Caco-2 (cell line): Measurements from ENCODE around the gene CD247. TPM values are rescaled to one million over a fixed set of nuclear protein-coding genes. Genes with fewer than 3 reads are reported as not detected.

Source experiments
- BruUV-seq: library from RNA; stranded (reverse); fragments of 400-500 nt; replicated peaks from 2 replicates; lab custom pipeline; 2021; lab: Mats Ljungman, UMichigan
- CTCF ChIA-PET: fragments of 300-600 bp; sonication (Branson Sonifier 250); formaldehyde crosslinking; loops from one replicate; lab custom pipeline; 2022; ENCODE audit warnings: antibody characterized with exemption; lab: Charles Lee
- POLR2A ChIA-PET: fragments of 300-600 bp; sonication (Branson Sonifier 250); formaldehyde crosslinking; loops from one replicate; lab custom pipeline; 2022; ENCODE audit warnings: antibody characterized with exemption; lab: Charles Lee
- DNase-seq, 2 experiments: peaks; one replicate each; pipeline versions ENCODE4 v3.0.0 to v3.0.0-alpha.2; 2020 to 2022
- H3K27me3 ChIP-seq: replicated peaks from 2 replicates; pipeline ENCODE4 v1.6.0; 2011; ENCODE audit warnings: low read length; ENCODE audit not compliant: control insufficient read depth, insufficient read depth
- H3K36me3 ChIP-seq: 2 replicates; pipeline ENCODE4 v1.5.1; 2011; ENCODE audit warnings: low read length; ENCODE audit not compliant: control insufficient read depth, insufficient read depth
- H3K4me1 ChIP-seq: fragments of 250-450 bp; sonication (Bioruptor Pico); 2 replicates; pipeline ENCODE4 v1.5.1; 2020; ENCODE audit warnings: mild to moderate bottlenecking
- H3K4me3 ChIP-seq: 2 replicates; pipeline ENCODE4 v1.5.1; 2011; ENCODE audit warnings: low read depth, mild to moderate bottlenecking, control low read depth, low read length
- H3K9me3 ChIP-seq: fragments of 250-450 bp; sonication (Bioruptor Pico); 2 replicates; pipeline ENCODE4 v1.5.1; 2020; ENCODE audit warnings: mild to moderate bottlenecking, moderate library complexity
- H3K27ac Mint-ChIP-seq: one replicate; pipeline ENCODE4 v1.8.0; 2022; ENCODE audit warnings: mixed read lengths; ENCODE audit not compliant: unreplicated experiment
- H3K27me3 Mint-ChIP-seq: one replicate; pipeline ENCODE4 v1.8.0; 2022; ENCODE audit warnings: mixed read lengths; ENCODE audit not compliant: insufficient read depth, unreplicated experiment
- H3K36me3 Mint-ChIP-seq: one replicate; pipeline ENCODE4 v1.8.0; 2022; ENCODE audit warnings: mild to moderate bottlenecking, mixed read lengths; ENCODE audit not compliant: insufficient read depth, unreplicated experiment
- H3K4me1 Mint-ChIP-seq: one replicate; pipeline ENCODE4 v1.8.0; 2022; ENCODE audit warnings: low read depth, mixed read lengths; ENCODE audit not compliant: unreplicated experiment
- H3K4me3 Mint-ChIP-seq: one replicate; pipeline ENCODE4 v1.8.0; 2022; ENCODE audit warnings: mild to moderate bottlenecking, moderate library complexity, mixed read lengths; ENCODE audit not compliant: unreplicated experiment
- H3K9me3 Mint-ChIP-seq: one replicate; pipeline ENCODE4 v1.8.0; 2022; ENCODE audit warnings: mixed read lengths; ENCODE audit not compliant: unreplicated experiment
- intact Hi-C: fragments of 100-400 bp; cut with micrococcal nuclease; formaldehyde crosslinking; loops from one replicate; pipeline ENCODE4 v1.10.0; 2022; ENCODE audit not compliant: unreplicated experiment
- total RNA-seq: library from RNA; stranded (reverse); gene quantifications from 2 replicates; pipeline ENCODE4 v1.2.3, GENCODE V29; 2022
- TF ChIP-seq, protein P1 (sequence below), 2 experiments: fragments of 200-600 bp in 1 of 2; IDR thresholded peaks; 1 replicate in 1 of 2; 2 replicates in 1 of 2; pipeline versions ENCODE4 v1.5.1 to v1.8.0; 2011 to 2022; ENCODE audit warnings: antibody characterized with exemption in 1 of 2, control low read depth in 1 of 2, inconsistent platforms in 1 of 2, low read depth in 1 of 2, low read length in 1 of 2, mild to moderate bottlenecking in 1 of 2, moderate library complexity in 1 of 2; ENCODE audit not compliant: insufficient read depth in 1 of 2, severe bottlenecking in 1 of 2, unreplicated experiment in 1 of 2

Gene CD247
- total RNA-seq, 1 experiment from 2014 or later: not detected

GRCh38 chr1:167409183-167409582 is 109.1 kb downstream of the CD247 start:
- peak in 1 of 2 experiments; percentile 35 for DNase-seq
- TF ChIP-seq, protein P1, sequence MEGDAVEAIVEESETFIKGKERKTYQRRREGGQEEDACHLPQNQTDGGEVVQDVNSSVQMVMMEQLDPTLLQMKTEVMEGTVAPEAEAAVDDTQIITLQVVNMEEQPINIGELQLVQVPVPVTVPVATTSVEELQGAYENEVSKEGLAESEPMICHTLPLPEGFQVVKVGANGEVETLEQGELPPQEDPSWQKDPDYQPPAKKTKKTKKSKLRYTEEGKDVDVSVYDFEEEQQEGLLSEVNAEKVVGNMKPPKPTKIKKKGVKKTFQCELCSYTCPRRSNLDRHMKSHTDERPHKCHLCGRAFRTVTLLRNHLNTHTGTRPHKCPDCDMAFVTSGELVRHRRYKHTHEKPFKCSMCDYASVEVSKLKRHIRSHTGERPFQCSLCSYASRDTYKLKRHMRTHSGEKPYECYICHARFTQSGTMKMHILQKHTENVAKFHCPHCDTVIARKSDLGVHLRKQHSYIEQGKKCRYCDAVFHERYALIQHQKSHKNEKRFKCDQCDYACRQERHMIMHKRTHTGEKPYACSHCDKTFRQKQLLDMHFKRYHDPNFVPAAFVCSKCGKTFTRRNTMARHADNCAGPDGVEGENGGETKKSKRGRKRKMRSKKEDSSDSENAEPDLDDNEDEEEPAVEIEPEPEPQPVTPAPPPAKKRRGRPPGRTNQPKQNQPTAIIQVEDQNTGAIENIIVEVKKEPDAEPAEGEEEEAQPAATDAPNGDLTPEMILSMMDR (IDR thresholded peaks at IDR 0.05; ENCODE audit: insufficient read depth in 1 of 2, low read depth in 1 of 2, low read length in 1 of 2, severe bottlenecking in 1 of 2, unreplicated experiment in 1 of 2): peak in 1 of 2 experiments; percentile 29
- no peak overlapping the region for H3K4me3 Mint-ChIP-seq
- H3K27ac Mint-ChIP-seq: no peak overlapping the region
- H3K4me3 ChIP-seq: no peak overlapping the region
- H3K9me3 Mint-ChIP-seq: no peaks in the 10 kb centered on the region
- ChIA-PET POLR2A (interaction anchor here (0.6 kb wide), 1 partner anchor 130 kb away, joined by 6 read pairs; no protein-coding TSS in a partner anchor), CTCF (interaction anchor here (0.5 to 1.4 kb wide), 7 partner anchors 18 to 189 kb away, joined by 3 to 6 read pairs (median 5); partner anchors contain the start of gene POU2F1)
- peaks cover 1% of the 10 kb centered on the region for H3K36me3 ChIP-seq
- H3K4me1 ChIP-seq: no peaks in the 10 kb centered on the region
- peaks cover 36% of the 10 kb centered on the region for H3K36me3 Mint-ChIP-seq
- no TSS peak for BruUV-seq
- no peaks in the 10 kb centered on the region for H3K27me3 Mint-ChIP-seq
- no peaks in the 10 kb centered on the region for H3K9me3 ChIP-seq
- intact Hi-C loops: loop anchor here (1.0 to 2.0 kb wide), 3 partner anchors 34 to 343 kb away; no protein-coding TSS in a partner anchor
- H3K27me3 ChIP-seq: no peaks in the 10 kb centered on the region
- no peaks in the 10 kb centered on the region for H3K4me1 Mint-ChIP-seq

GRCh38 chr1:167408355-167408754 is 110.0 kb downstream of the CD247 start:
- BruUV-seq: no TSS peak
- H3K4me1 ChIP-seq: no peaks in the 10 kb centered on the region
- H3K27me3 ChIP-seq: no peaks in the 10 kb centered on the region
- intact Hi-C loops: loop anchor here (2.0 kb wide), 2 partner anchors 34 to 140 kb away; no protein-coding TSS in a partner anchor
- H3K4me3 ChIP-seq: no peak overlapping the region
- POLR2A ChIA-PET: no interaction called here
- H3K4me3 Mint-ChIP-seq: no peak overlapping the region
- no peaks in the 10 kb centered on the region for H3K4me1 Mint-ChIP-seq
- CTCF ChIA-PET: interaction anchor here (0.8 to 1.2 kb wide), 3 partner anchors 19 to 140 kb away, joined by 3 to 6 read pairs (median 3); no protein-coding TSS in a partner anchor
- H3K9me3 ChIP-seq: no peaks in the 10 kb centered on the region
- peaks cover 37% of the 10 kb centered on the region for H3K36me3 Mint-ChIP-seq
- no peaks in the 10 kb centered on the region for H3K9me3 Mint-ChIP-seq
- peaks cover 1% of the 10 kb centered on the region for H3K36me3 ChIP-seq
- no peaks in the 10 kb centered on the region for H3K27me3 Mint-ChIP-seq
- no peak overlapping the region for H3K27ac Mint-ChIP-seq
- DNase-seq: no peak
- TF ChIP-seq, protein P1 (IDR thresholded peaks at IDR 0.05; ENCODE audit: insufficient read depth in 1 of 2, low read depth in 1 of 2, low read length in 1 of 2, severe bottlenecking in 1 of 2, unreplicated experiment in 1 of 2): no peak

- Mint-ChIP-seq H3K36me3 (peaks cover 33% of the 10 kb centered on the region), H3K27me3 (no peaks in the 10 kb centered on the region), H3K27ac (no peak overlapping the region), H3K4me1 (no peaks in the 10 kb centered on the region), H3K9me3 (no peaks in the 10 kb centered on the region), H3K4me3 (no peak overlapping the region)
- ChIA-PET CTCF (no interaction called here), POLR2A (no interaction called here)
- Histone ChIP-seq H3K4me1 (no peaks in the 10 kb centered on the region), H3K27me3 (no peaks in the 10 kb centered on the region), H3K4me3 (no peak overlapping the region), H3K36me3 (no peaks in the 10 kb centered on the region), H3K9me3 (no peaks in the 10 kb centered on the region)
- TF ChIP-seq, protein P1 (IDR thresholded peaks at IDR 0.05; ENCODE audit: insufficient read depth in 1 of 2, low read depth in 1 of 2, low read length in 1 of 2, severe bottlenecking in 1 of 2, unreplicated experiment in 1 of 2): no peak
- intact Hi-C loops: loop anchor here (2.0 kb wide), 1 partner anchor 128 kb away; no protein-coding TSS in a partner anchor
- no TSS peak for BruUV-seq
- DNase-seq: no peak
Measured at GRCh38 chr1:167404908-167405307, 113.4 kb downstream of the CD247 start.
